GM23248 (cell line): ENCODE measurements around the gene CRHR2. TPM values are rescaled to one million over a fixed set of nuclear protein-coding genes. Genes with fewer than 3 reads are reported as not detected.

Experiments
- DNase-seq: peaks from one replicate; pipeline ENCODE4 v3.0.0-alpha.2; 2015
- H2AFZ ChIP-seq: fragments of 200-600 bp; sonication (generic); 2 replicates; pipeline ENCODE4 v1.6.1; 2016; ENCODE audit warnings: antibody characterized with exemption
- H3F3A ChIP-seq: fragments of 200-600 bp; sonication (generic); 2 replicates; pipeline ENCODE4 v1.6.1; 2016; ENCODE audit warnings: mild to moderate bottlenecking, antibody characterized with exemption, mixed run types; ENCODE audit not compliant: insufficient read depth
- H3K27ac ChIP-seq: fragments of 200-600 bp; sonication (generic); 2 replicates; pipeline ENCODE4 v1.5.1; 2016; ENCODE audit warnings: mild to moderate bottlenecking
- H3K27me3 ChIP-seq: fragments of 200-600 bp; sonication (generic); replicated peaks from 2 replicates; pipeline ENCODE4 v1.6.1; 2016; ENCODE audit warnings: mild to moderate bottlenecking; ENCODE audit not compliant: insufficient read depth
- H3K36me3 ChIP-seq: fragments of 200-600 bp; sonication (generic); 2 replicates; pipeline ENCODE4 v1.6.1; 2016; ENCODE audit warnings: low read depth, mild to moderate bottlenecking
- H3K4me1 ChIP-seq: fragments of 200-600 bp; sonication (generic); 2 replicates; pipeline ENCODE4 v1.6.1; 2016; ENCODE audit warnings: mild to moderate bottlenecking; ENCODE audit not compliant: insufficient read depth
- H3K4me2 ChIP-seq: fragments of 200-600 bp; sonication (generic); one replicate; pipeline ENCODE4 v1.6.1; 2016; ENCODE audit warnings: mild to moderate bottlenecking; ENCODE audit not compliant: unreplicated experiment
- H3K4me3 ChIP-seq: fragments of 200-600 bp; sonication (generic); 2 replicates; pipeline ENCODE4 v1.5.1; 2016; ENCODE audit warnings: mild to moderate bottlenecking
- H3K79me2 ChIP-seq: fragments of 200-600 bp; sonication (generic); 2 replicates; pipeline ENCODE4 v1.6.1; 2016; ENCODE audit warnings: mild to moderate bottlenecking; ENCODE audit not compliant: insufficient read depth
- H3K9ac ChIP-seq: fragments of 200-600 bp; sonication (generic); 2 replicates; pipeline ENCODE4 v1.6.1; 2016; ENCODE audit warnings: mild to moderate bottlenecking
- H3K9me2 ChIP-seq: fragments of 200-600 bp; sonication (generic); 2 replicates; pipeline ENCODE4 v1.6.1; 2016; ENCODE audit warnings: mixed run types, mild to moderate bottlenecking, moderate library complexity; ENCODE audit not compliant: insufficient read depth
- H3K9me3 ChIP-seq: fragments of 200-600 bp; sonication (generic); one replicate; pipeline ENCODE4 v1.6.1; 2017; ENCODE audit warnings: low read depth
- H4K20me1 ChIP-seq: fragments of 200-600 bp; sonication (generic); 2 replicates; pipeline ENCODE4 v1.6.0; 2016; ENCODE audit not compliant: insufficient read depth
- EZH2 ChIP-seq: fragments of 200-600 bp; sonication (generic); IDR thresholded peaks from 2 replicates; pipeline ENCODE4 v1.6.1; 2018; ENCODE audit warnings: antibody characterized with exemption, mild to moderate bottlenecking; ENCODE audit not compliant: insufficient read depth, poor library complexity, severe bottlenecking
- EZH2phosphoT487 ChIP-seq: fragments of 200-600 bp; sonication (generic); IDR thresholded peaks from 2 replicates; pipeline ENCODE4 v1.6.1; 2018; ENCODE audit warnings: antibody characterized with exemption, moderate library complexity, mild to moderate bottlenecking, low read depth; ENCODE audit not compliant: insufficient read depth
- WGBS, 2 experiments: methylation state at CpG; one replicate each; pipeline ENCODE4 v1.1.6; 2015 to 2017; ENCODE audit warnings: low lambda C conversion rate in 2 of 2, low coverage in 1 of 2; ENCODE audit errors: missing lambda C conversion rate in 2 of 2; 5-methylcytosine and 5-hydroxymethylcytosine counted together
- in situ Hi-C: fragments of 300-500 bp; cut with MboI; formaldehyde crosslinking; loops from 2 replicates; pipeline ENCODE4 v1.15.0; 2020
- polyA plus RNA-seq: library from polyadenylated mRNA; unstranded; fragments of >200 nt; fragmentation: Nextera tagmentation; extraction: Ambion mirVana; gene quantifications from 2 replicates; pipeline ENCODE4 v1.2.1, GENCODE V29; 2016
- total RNA-seq: library from RNA; depleted of rRNA; stranded (reverse); fragments of >200 nt; shearing (Covaris generic); gene quantifications from 2 replicates; pipeline ENCODE4 v1.2.3, GENCODE V29; 2014

CRHR2 gene
- total and polyA plus RNA-seq, 2 experiments from 2014 or later: 0.05 TPM; not detected in 1

- 60 to 64% methylated on average over 11 to 13 of the region's 13 CpGs for WGBS, 2 experiments
- Histone ChIP-seq H3K4me3 (no peak overlapping the region), H3F3A (no peaks in the 10 kb centered on the region), H2AFZ (no peak overlapping the region), H3K36me3 (no peaks in the 10 kb centered on the region), H3K9me3 (no peaks in the 10 kb centered on the region), H4K20me1 (no peaks in the 10 kb centered on the region), H3K79me2 (no peaks in the 10 kb centered on the region), H3K4me1 (no peaks in the 10 kb centered on the region), H3K4me2 (no peak overlapping the region), H3K9me2 (no peaks in the 10 kb centered on the region), H3K9ac (no peak overlapping the region), H3K27ac (no peak overlapping the region), H3K27me3 (peaks cover 32% of the 10 kb centered on the region)
- no peak for TF ChIP-seq EZH2
- no peak for TF ChIP-seq EZH2phosphoT487
- no peak for DNase-seq
- in situ Hi-C loops: no loop called here
Measured at GRCh38 chr7:30694774-30695721, 12.8 kb upstream of the CRHR2 start.

DNA sequence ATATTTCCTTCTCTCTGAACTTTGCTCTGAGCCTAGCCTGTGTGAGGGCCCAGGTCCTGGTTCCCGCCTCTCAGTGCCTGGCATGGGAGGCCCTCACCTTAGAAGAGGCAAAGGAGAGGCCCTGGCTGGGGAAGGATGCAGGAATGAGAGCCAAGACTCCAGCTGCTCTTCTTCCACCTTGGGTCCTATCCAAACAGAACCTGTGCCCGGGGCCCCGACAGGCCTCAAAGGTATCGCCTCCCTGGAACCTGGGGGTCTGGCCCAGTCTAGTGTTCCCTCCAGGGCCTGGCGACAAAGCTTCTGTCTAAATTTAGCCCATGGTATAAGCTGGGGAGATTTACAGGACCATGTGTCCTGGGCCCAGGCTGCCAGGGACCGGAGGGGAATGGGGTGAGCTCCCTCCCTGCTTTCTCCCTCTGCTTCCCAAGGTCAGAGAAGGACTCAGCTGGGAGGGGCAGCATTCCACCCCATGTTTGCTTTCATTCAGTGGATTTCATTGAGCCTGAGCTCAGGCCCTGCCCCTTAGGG, 12.0 kb upstream of the CRHR2 start:
- Histone ChIP-seq H3F3A (no peaks in the 10 kb centered on the region), H2AFZ (no peak overlapping the region), H3K27ac (no peak overlapping the region), H3K9me2 (no peaks in the 10 kb centered on the region), H3K4me2 (no peak overlapping the region), H3K9ac (no peak overlapping the region), H3K36me3 (no peaks in the 10 kb centered on the region), H3K9me3 (no peaks in the 10 kb centered on the region), H4K20me1 (no peaks in the 10 kb centered on the region), H3K27me3 (peaks cover 32% of the 10 kb centered on the region), H3K4me3 (no peak overlapping the region), H3K79me2 (no peaks in the 10 kb centered on the region), H3K4me1 (no peaks in the 10 kb centered on the region)
- 60 to 66% methylated on average over 6 of the region's 6 CpGs for WGBS, 2 experiments
- in situ Hi-C loops: no loop called here
- DNase-seq: no peak
- no peak for TF ChIP-seq EZH2phosphoT487
- TF ChIP-seq EZH2: no peak

DNA sequence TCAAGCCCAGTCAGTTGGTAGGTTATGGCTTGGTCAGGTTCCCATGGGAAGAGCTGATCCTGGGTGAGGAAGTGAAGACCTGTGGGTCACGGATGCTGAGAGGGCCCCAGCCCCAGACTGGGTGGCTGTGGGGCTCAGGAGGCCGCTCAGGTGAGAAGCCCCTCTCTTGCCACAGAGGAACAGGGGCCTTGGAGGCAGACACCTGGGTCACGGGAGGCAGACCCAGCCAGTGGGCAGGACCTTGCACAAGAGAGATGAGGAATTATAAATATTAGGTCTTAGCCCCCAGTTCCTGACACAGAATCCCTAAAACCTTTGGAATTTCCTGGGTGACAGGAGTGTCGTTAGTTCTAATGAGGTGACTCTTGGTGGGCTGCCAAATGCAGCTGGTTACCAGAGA, 10.6 kb upstream of the CRHR2 start:
- Histone ChIP-seq H3K27me3 (peaks cover 23% of the 10 kb centered on the region), H3K79me2 (no peaks in the 10 kb centered on the region), H3K36me3 (no peaks in the 10 kb centered on the region), H3K4me3 (no peak overlapping the region), H3K4me2 (no peak overlapping the region), H3K9ac (no peak overlapping the region), H3F3A (no peaks in the 10 kb centered on the region), H3K27ac (no peak overlapping the region), H2AFZ (no peak overlapping the region), H3K9me2 (no peaks in the 10 kb centered on the region), H3K4me1 (no peaks in the 10 kb centered on the region), H4K20me1 (no peaks in the 10 kb centered on the region), H3K9me3 (no peaks in the 10 kb centered on the region)
- no peak for TF ChIP-seq EZH2
- TF ChIP-seq EZH2phosphoT487: no peak
- WGBS, 2 experiments: 33 to 49% methylated on average over 4 of the region's 4 CpGs
- DNase-seq: no peak
- in situ Hi-C loops: no loop called here

- in situ Hi-C loops: no loop called here
- WGBS, 2 experiments: 69 to 70% methylated on average over 10 of the region's 10 CpGs
- Histone ChIP-seq H3K4me2 (no peak overlapping the region), H3K9me2 (no peaks in the 10 kb centered on the region), H3K79me2 (no peaks in the 10 kb centered on the region), H4K20me1 (no peaks in the 10 kb centered on the region), H3K4me1 (no peaks in the 10 kb centered on the region), H3F3A (no peaks in the 10 kb centered on the region), H3K27me3 (peaks cover 19% of the 10 kb centered on the region), H3K9ac (no peak overlapping the region), H2AFZ (no peak overlapping the region), H3K9me3 (no peaks in the 10 kb centered on the region), H3K27ac (no peak overlapping the region), H3K4me3 (no peak overlapping the region), H3K36me3 (no peaks in the 10 kb centered on the region)
- no peak for DNase-seq
- TF ChIP-seq EZH2: no peak
- TF ChIP-seq EZH2phosphoT487: no peak
Measured at GRCh38 chr7:30692438-30692837, 10.2 kb upstream of the CRHR2 start.
